Stimulated activated CD8-positive, alpha-beta memory T cell treated with anti-CD3 and anti-CD28 coated beads, Interleukin-4, amount 100 ng/mL, for 24 hours (primary cell): ENCODE measurements around the gene UGT1A6.
"Not testable (repeated sequence)": the region's sequence is repeated elsewhere in the genome, so short reads cannot be mapped to it uniquely, and the experiment has no call there.

ENCODE experiments used
- DNase-seq: peaks from one replicate; pipeline ENCODE4 v3.0.0-alpha.2; 2020; ENCODE audit warnings: low read depth

UGT1A6 gene

GRCh38 chr2:233692648-233693047 lies at the start of gene UGT1A6:
UGT1A6 (plus strand) TSS chr2:233692890; CDS start chr2:233693005, 115 bp downstream.
- no peak for DNase-seq

DNA sequence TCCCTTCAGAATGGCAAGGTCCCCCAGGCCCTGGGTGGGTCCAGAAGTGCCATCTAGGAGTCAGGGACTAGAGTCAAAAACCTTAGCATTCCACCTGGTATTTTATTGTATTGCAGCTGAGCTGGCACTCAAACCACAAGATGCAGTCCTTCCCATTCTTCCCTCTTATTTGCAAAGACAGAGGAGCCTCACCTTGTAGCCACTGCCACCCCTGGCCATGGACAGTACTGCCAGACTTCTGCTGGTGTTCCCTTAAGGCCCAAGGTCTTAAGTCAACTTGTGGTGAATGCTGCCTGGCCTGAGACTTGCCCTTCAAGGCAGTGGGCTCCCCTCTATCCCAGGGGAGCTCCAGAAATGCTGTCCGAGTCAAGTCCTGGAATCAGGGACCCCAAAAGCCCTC lies 49.6 kb upstream of the UGT1A6 start:
- no peak for DNase-seq

DNA sequence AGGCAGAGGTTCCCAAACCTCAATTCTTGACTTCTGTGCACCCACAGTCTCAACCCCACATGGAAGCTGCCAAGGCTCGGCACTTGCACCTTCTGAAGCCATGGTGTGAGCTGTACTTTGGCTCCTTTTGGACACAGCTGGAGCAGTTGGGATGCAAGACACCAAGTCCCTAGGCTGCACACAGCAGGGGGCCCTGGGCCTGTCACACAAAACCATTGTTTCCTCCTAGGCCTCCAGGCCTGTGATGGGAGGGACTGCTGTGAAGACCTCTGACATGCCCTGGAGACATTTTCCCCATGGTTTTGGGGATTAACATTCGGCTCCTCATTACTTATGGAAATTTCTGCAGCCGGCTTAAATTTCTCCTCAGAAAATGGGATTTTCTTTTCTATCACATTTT lies 46.7 kb upstream of the UGT1A6 start:
- not testable (repeated sequence) for DNase-seq

DNA sequence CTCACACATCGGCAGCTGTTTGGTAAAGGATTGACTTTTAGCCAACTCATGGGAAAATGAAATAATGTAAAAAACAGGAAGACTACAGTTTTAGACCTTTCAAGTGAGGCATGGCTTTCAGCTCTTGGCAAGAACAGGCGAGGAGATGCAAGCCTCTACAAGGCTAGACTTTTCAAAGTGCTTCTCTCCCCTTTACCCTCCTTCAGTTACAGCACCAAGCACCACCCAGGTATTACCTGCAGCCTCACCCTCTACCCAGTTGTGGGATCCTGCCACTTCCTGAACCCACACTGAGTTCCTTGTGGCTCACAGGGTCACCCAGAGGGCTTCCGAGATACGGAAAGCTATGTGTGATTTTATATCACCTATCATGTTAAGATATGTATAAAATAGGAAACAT lies 41.7 kb upstream of the UGT1A6 start:
- no peak for DNase-seq

DNA sequence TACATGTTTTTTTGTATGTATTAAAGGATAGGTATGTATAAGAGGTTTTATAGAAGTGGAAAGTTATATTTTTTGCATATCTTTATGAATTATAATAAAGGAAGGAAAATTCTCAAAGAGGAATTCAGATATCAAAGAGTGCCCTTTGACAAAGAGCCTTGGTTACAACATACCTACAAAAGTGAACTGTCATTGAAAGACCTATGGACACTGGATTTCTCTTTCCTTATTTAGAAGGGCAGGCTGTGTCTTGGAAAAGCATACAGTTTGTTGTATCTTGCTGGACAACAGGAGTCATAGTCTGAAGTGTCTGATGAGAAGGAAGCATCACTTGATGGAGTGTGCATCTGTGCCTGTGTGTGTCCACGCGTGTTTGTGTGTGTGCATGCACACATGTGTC lies 41.3 kb upstream of the UGT1A6 start:
- DNase-seq = no peak

DNA sequence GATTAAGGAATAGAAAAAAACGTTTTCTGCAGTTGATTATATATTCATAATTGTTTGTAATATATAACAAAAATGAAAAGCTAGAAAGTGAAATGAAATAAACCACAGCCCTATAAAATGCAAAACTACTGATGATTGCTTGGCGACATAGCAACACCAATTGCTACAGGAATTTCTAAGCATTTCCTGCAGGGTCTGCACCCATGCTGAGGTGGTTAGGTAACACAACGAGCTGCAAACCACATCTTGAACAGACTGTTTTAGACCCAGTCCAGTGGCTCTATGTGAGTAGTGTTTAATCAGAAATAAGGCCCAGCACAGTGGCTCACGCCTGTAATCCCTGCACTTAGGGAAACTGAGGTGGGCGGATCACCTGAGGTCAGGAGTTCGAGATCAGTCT lies 38.2 kb upstream of the UGT1A6 start:
- DNase-seq = no peak

DNA sequence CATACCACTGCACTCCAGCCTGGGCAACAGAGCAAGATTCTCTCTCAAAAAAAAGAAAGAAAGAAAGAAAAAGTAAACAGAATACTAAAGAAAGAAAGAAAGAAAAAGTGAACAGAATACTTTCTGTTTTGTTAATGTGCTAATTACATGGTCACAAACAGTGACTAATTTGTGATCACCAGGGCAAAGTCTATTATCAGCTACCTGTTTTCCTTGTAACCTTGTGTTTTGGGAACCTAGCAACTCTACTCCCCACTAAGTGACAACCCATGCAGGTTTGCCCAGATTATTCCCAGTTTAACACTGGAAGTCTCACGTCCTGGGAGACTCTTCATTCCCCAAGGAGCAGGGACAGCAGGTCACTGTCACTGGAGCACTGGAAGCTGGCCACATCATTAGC lies 37.6 kb upstream of the UGT1A6 start:
- DNase-seq = no peak

DNA sequence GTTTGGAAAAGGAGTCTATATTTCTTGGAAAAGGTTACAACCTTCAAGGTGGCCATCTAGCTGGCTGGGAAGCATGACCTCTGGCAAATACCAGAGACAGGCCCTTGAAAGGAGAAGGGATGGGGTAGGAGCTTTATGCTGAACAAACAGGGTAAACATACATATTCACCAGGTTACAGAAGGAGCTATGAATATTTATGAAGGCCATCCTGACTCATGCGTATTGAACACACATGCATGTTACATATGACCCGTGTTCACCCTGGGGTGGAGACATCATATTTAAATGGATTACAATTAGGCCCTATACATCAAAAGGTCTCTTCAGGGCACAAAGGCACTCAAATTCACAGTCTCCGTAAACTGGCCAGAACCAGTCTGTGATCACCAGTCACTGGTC lies 36.7 kb upstream of the UGT1A6 start:
- DNase-seq = not testable (repeated sequence)

DNA sequence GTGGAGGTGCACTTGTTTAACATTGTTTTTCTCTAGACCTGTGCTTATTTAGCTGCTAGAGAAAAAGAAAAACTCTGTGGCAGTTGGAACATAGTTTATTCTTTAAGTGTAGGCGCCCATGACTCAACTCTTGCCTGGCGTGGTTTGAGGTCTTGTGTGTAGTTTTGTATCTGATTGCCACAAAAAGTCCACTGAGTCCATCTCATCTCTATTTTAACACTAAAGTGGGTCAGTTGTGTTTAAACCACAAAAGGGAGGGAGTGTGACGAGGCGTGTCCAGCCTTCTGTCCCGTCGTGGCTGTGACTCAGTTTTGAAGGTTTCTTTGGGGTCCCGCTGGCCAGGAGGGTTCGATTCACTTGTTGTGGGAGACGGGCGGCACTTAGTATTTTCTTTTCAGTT lies 36.2 kb upstream of the UGT1A6 start:
- no peak for DNase-seq

DNA sequence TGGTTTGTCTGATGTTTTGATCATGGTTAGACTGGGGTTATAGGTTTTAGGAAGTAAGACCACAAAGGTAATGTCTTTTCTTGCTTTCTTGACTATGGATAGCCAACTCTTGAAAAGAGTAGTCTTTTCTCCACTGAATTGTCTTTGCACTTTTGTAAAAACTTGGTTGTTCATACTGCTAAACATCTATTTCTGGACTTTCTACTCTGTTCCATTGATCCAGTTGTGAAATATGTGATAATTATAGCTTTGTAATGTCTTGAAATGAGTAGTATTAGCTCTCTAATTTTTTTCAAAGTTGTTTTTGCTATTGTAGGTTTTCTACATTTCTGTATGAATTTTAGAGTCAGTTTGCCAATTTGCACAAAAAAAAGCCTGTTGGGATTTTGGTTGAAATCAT lies 34.1 kb upstream of the UGT1A6 start:
- DNase-seq = no peak

DNA sequence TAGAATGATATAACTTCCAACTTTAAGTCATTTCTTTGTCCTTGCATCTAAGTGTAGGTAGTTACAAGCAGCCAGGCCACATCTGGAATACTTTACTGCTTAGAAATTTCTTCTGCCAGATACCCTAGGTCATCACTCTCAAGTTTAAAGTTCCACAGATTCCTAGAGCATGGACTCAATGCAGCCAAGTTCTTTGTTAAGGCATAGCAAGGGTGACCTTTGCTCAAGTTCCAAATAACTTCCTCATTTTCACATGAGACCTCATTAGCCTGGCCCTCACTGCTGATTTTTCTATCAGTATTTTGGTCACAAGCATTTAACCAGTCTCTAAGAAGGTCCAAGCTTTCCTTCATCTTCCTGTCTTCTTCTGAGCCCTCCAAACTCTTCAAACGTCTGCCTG lies 28.8 kb upstream of the UGT1A6 start:
- DNase-seq = no peak

DNA sequence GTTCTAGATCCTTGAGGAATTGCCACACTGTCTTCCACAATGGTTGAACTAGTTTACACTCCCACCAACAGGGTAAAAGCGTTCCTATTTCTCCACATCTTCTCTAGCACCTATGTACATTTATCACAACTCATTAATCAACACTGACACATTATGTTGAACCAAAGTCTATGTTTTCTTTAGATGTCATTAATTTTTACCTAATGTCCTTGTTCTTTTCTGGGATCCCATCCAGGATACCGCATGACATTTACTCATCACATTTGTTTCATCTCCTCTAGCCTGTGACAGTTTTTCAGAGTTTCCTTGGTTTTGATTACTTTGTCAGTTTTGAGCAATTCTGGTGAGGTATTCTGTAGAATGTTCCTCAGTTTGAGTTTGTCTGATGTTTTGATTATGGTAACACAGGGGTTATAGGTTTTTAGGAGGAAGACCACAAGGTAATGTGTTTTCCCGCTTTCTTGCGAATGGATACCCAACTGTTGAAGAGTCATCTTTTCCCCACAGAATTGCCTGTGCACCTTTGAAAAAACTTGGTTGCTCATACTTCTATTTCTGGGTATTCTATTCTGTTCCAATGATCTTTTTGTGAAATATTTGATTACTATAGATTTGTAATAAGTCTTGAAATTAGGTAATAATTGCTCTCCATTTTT lies 24.0 kb upstream of the UGT1A6 start:
- no peak for DNase-seq

DNA sequence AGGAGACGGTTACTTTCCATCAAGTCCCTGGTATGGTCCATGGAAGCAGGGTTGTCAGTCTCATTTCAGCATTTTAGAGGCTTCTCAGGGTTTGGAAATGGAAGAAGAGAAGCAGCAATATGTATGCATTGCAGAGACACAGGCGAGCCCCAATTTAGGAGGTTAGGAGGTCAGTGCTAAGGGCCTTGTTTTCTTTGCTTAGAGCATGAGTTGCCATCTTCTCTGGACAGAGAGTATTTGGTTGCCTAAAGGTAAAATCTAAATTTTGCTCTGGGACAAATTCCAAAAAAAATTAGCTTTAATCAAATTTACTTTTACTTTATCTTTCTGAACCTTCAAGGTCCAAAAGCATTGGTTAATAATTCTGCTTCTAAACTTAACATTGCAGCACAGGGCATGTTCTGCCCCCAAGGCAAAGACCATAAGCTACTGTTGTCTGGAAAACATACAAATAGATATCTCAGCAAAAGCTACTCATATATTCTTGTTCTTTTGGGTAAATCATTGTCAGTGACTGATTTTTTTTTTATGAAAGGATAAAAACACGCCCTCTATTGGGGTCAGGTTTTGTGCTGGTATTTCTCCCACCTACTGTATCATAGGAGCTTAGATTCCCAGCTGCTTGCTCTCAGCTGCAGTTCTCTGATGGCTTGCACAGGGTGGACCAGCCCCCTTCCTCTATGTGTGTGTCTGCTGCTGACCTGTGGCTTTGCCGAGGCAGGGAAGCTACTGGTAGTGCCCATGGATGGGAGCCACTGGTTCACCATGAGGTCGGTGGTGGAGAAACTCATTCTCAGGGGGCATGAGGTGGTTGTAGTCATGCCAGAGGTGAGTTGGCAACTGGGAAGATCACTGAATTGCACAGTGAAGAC lies 21.2 kb upstream of the UGT1A6 start, which contains the start of gene UGT1A9:
UGT1A9 (plus strand) TSS at position 609 of the 872 bp plus-strand sequence; CDS start at position 646, 37 bp downstream.
- DNase-seq = no peak

- no peak for DNase-seq
These were observed 19.8 kb upstream of the UGT1A6 start for GRCh38 chr2:233672886-233673285.

DNA sequence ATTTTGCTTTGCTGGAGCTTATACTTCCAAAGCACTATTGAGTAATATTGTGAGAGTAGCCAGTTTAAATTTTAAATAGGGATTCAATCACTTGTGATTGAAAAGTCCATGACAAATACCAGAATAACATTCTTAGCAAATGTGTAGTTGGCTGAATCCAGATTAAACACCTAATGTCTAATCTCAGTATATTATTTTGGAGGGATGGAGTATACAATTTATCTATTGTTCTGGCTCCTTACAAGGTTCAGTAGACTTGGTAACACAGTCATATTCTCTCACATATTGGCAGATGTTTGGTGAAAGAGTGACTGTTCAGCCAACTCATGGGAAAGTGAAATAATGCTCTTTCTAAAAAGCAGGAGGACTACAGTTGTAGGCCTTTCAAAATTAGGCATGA lies 18.8 kb upstream of the UGT1A6 start:
- no peak for DNase-seq

DNA sequence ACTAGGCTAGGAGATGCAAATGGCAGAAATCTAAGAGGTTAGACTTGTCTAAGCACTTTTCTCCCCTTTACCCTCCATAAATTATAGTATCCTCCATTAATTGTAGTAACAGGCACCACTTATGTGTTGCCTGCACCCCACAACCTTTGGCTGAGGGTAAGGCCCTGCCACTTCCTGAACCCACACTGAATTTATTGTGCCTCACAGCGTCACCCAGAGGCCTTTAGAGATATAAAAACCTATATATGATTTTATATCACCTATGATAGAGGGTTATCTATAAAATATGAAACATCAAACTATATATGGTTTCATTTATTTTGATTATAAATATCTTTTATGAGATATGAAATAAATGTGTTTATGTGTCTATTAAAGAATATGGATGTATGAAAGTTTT lies 18.4 kb upstream of the UGT1A6 start:
- no peak for DNase-seq

DNA sequence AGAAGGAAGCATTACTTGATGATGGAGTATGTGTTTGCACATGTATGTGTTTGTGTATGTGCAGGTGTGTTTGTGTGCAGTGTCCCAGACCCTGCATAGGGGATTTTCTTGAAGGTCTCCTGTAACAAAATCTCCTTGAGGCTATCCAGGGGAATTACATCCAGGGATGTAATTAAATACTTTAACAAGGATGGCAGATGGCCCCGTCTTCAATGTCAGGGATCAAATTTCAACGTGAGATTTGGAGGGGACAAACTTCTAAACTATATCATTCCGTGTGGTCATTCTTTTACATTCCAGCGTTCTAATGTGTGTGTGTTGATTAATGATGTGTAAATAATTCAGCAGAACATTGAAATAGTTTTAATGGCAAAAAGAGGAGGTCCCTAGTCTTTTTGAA lies 17.7 kb upstream of the UGT1A6 start:
- no peak for DNase-seq

DNA sequence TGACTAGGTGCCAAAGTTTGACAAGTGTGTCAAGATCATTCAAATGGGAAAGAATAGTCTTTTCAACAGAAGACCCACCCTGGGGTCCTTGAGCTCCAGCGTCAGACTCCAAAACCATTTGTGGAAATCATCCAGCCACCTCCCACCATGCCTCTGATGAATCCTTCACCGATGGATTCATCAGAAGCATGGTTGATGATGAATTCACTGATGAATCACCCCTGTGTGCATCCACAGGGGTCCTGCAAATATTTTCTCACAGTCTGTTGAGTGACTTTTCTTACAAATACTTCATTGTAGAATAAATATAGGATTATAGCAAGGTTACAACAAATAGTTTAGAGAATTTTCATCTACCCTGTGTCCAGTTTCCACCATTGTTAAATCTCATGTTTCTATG lies 16.6 kb upstream of the UGT1A6 start:
- DNase-seq = no peak

DNA sequence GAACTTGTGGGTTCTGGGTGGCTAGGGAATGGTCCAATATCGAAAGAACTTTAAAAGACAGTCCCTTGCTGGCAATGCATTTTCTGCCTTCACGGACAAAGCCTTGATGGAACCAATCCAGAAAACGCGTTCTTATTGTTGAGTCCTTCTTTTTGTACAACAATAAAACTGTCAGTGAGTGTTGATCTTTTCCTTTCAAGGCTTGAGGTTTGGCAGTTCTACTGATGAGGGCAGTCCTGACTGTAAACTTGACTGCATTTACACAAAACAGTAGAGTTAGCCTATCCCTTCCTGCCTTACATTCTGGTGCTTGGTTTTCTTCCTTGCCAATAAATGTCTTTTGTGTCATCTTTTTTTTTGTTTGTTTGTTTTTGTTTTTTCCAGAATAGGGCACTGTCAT lies 13.5 kb upstream of the UGT1A6 start:
- no peak for DNase-seq

GRCh38 chr2:233680361-233681045 lies 12.2 kb upstream of the UGT1A6 start:
- DNase-seq = no peak

DNA sequence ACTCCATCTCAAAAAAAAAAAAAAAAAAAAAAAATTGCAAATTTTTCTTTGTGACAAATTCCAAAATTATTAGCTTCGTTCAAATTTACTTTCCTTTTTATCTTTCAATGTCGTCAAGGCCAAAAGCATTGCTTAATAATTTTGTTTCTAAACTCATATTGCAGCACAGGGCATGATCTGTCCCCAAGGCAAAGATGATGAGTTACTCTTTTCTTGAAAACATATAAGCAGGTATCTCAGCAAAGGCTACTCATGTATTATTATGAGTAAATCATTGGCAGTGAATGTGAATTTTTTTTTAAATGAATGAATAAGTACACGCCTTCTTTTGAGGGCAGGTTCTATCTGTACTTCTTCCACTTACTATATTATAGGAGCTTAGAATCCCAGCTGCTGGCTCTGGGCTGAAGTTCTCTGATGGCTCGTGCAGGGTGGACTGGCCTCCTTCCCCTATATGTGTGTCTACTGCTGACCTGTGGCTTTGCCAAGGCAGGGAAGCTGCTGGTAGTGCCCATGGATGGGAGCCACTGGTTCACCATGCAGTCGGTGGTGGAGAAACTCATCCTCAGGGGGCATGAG lies 11.1 kb upstream of the UGT1A6 start, which contains the start of gene UGT1A7:
UGT1A7 (plus strand) TSS at position 381 of the 579 bp plus-strand sequence; CDS start at position 418, 37 bp downstream.
- no peak for DNase-seq

DNA sequence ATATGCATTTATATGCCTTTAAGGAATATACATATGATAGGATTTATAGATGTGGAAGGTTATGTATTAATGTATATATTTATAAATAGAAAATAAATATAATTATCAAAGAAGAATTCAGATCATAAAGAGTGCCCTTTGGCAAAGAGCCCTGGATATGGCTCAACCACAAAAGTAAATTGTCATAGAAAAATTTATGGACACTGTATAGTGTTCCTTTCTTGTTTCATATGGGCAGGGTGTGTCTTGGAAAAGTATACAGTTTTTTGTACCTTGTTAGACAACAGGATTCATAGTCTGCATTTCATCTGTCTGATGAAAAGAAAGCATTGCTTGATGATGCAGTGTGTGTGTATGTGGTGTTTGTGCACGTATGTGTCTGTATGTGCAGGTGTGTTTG lies 8.1 kb upstream of the UGT1A6 start:
- no peak for DNase-seq
